NCI-H146 treated with DMSO at 0.1 percent for 48 hours (cell line): ENCODE data around the gene BCAS1.

ENCODE experiments used
- DNase-seq: peaks from one replicate; lab custom pipeline; 2025; ENCODE audit not compliant: unreplicated experiment; lab: John Stamatoyannopoulos, UW

The BCAS1 gene

GRCh38 chr20:54070187-54070987 lies at the start of gene BCAS1:
Gene BCAS1, minus strand, starts transcription at chr20:54070594. Its CDS starts 11,876 bp downstream, at chr20:54058718.
- no peak for DNase-seq

GRCh38 chr20:54119744-54120143 lies 49.4 kb upstream of the BCAS1 start:
- no peak for DNase-seq

GRCh38 chr20:54118220-54119001 lies 48.0 kb upstream of the BCAS1 start:
- no peak for DNase-seq

- no peak for DNase-seq
Measured at GRCh38 chr20:54116550-54117235, 46.3 kb upstream of the BCAS1 start.

GRCh38 chr20:54115172-54115854 lies 44.9 kb upstream of the BCAS1 start:
- DNase-seq: no peak

- DNase-seq: no peak
Measured at GRCh38 chr20:54114109-54114508, 43.7 kb upstream of the BCAS1 start.

- no peak for DNase-seq
Measured at GRCh38 chr20:54113566-54113965, 43.2 kb upstream of the BCAS1 start.

GRCh38 chr20:54112221-54112884 lies 42.0 kb upstream of the BCAS1 start:
- no peak for DNase-seq

- DNase-seq: no peak
Measured at GRCh38 chr20:54111460-54111859, 41.1 kb upstream of the BCAS1 start.

- no peak for DNase-seq
Measured at GRCh38 chr20:54110457-54110856, 40.1 kb upstream of the BCAS1 start.

- no peak for DNase-seq
Measured at GRCh38 chr20:54110041-54110440, 39.6 kb upstream of the BCAS1 start.

- no peak for DNase-seq
Measured at GRCh38 chr20:54108817-54109216, 38.4 kb upstream of the BCAS1 start.

- no peak for DNase-seq
Measured at GRCh38 chr20:54108326-54108642, 37.9 kb upstream of the BCAS1 start.

GRCh38 chr20:54107600-54108325 lies 37.4 kb upstream of the BCAS1 start:
- no peak for DNase-seq

- no peak for DNase-seq
Measured at GRCh38 chr20:54107181-54107580, 36.8 kb upstream of the BCAS1 start.

- DNase-seq: no peak
Measured at GRCh38 chr20:54106162-54106561, 35.8 kb upstream of the BCAS1 start.

- DNase-seq: no peak
Measured at GRCh38 chr20:54105653-54106052, 35.3 kb upstream of the BCAS1 start.

GRCh38 chr20:54104781-54105180 lies 34.4 kb upstream of the BCAS1 start:
- DNase-seq: no peak

- no peak for DNase-seq
Measured at GRCh38 chr20:54103762-54104600, 33.6 kb upstream of the BCAS1 start.
